ENCODE data around the gene ELF1. TPM values are rescaled to one million over a fixed set of nuclear protein-coding genes. Genes with fewer than 3 reads are reported as not detected.

ELF1 gene
- total and polyA plus RNA-seq, 2 of the 4 experiments (the other 2 are of a cell fraction), result 25.4 to 27.6 TPM

DNA sequence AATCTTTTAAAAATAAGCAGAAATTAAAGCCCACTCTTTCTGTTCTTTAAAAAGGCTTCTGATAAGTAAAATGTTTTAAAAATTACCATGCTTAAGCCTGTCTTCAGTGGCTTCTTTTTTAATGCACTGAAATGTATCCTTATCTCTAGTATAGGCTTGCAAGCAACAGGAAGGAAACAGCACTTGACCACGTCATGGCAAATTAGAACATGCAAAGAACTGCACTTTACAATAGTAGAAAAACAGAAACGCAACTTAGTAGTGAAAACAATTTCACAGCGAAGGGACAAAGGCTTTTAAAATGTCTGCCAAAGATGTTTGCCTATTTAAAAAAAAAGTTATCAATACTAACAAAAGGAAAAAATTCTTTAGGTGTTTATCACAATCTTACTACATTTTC lies 36.3 kb downstream of the ELF1 start:
- H2BK20ac ChIP-seq (ENCODE audit: low read depth, low read length), result no peak overlapping the region
- peaks cover 19% of the 10 kb centered on the region for H4K20me1 ChIP-seq (ENCODE audit: insufficient read depth, low read length)
- H3K4me3 ChIP-seq (ENCODE audit: insufficient read depth, low read depth, low read length), result no peak overlapping the region
- DNase-seq (peak; percentile 52), ATAC-seq (ENCODE audit: low read depth) (no peak)
- H4K91ac ChIP-seq (ENCODE audit: insufficient read depth, low read depth, low read length), result no peak overlapping the region
- no peak overlapping the region for H3K23ac ChIP-seq (ENCODE audit: low read depth, low read length)
- peaks cover 26 to 54% of the 10 kb centered on the region in 2 experiments for H3K79me1 ChIP-seq (ENCODE audit: low read depth in 1 of 2, low read length in 2 of 2)
- dilution Hi-C loops (cut with HindIII; ENCODE audit: low sequenced_read_pairs, unreplicated experiment), result no loop called here
- no peak overlapping the region for H2BK5ac ChIP-seq (ENCODE audit: low read depth, low read length, poor library complexity, severe bottlenecking)
- H3K56ac ChIP-seq (ENCODE audit: extremely low read depth, insufficient read depth, low read length), result no peak overlapping the region
- no peak overlapping the region for H3K18ac ChIP-seq (ENCODE audit: low read depth, low read length)
- H3K4me2 ChIP-seq (ENCODE audit: low read depth, low read length), result no peak overlapping the region
- H3K14ac ChIP-seq (replicated peaks; ENCODE audit: low read depth, low read length), result no peak overlapping the region
- TF ChIP-seq NFE2L2 (IDR thresholded peaks at IDR 0.05; ENCODE audit: low read depth, low read length), result no peak
- TF ChIP-seq CHD1 (IDR thresholded peaks at IDR 0.05; ENCODE audit: low read depth, low read length), result no peak
- no peak for TF ChIP-seq USF2 (IDR thresholded peaks at IDR 0.05; ENCODE audit: low read depth, low read length)
- TF ChIP-seq MAZ (IDR thresholded peaks at IDR 0.05; ENCODE audit: borderline replicate concordance, low read depth, low read length), result no peak
- intact Hi-C loops (cut with micrococcal nuclease), result no loop called here
- H4K8ac ChIP-seq (ENCODE audit: low read depth in 2 of 2, low read length in 2 of 2), result no peak overlapping the region
- no TSS peak for BruUV-seq (replicated peaks)
- peaks cover 5% of the 10 kb centered on the region; the same call in 1 of the 2 replicates for H3K36me3 ChIP-seq (ENCODE audit: control insufficient read depth, insufficient read depth, low read length)
- ChIA-PET CTCF (interaction anchor here (1.0 kb wide), 1 partner anchor 8 kb away, joined by 3 read pairs; no protein-coding TSS in a partner anchor), POLR2A (ENCODE audit: unreplicated experiment) (no interaction called here)
- H3K27me3 ChIP-seq (ENCODE audit: control insufficient read depth, insufficient read depth, low read length), result no peaks in the 10 kb centered on the region
- no peak overlapping the region for H3K27ac ChIP-seq (ENCODE audit: insufficient read depth, low read length)
- no peak overlapping the region for H3K9ac ChIP-seq (ENCODE audit: low read depth, low read length)
- no peak overlapping the region for H4K5ac ChIP-seq (ENCODE audit: low read depth, low read length)
- H2AK5ac ChIP-seq (ENCODE audit: low read depth, low read length), result no peak overlapping the region
- no CpG with 5 or more reads among the region's 3 CpGs for WGBS, 2 experiments (ENCODE audit: extremely low coverage in 2 of 2, insufficient read length in 1 of 2)
- peaks cover 3% of the 10 kb centered on the region for H3K9me1 ChIP-seq (ENCODE audit: insufficient read depth, low read length)
- no peaks in the 10 kb centered on the region for H3K9me3 ChIP-seq (ENCODE audit: control insufficient read depth, insufficient read depth, low read length)
- H2BK120ac ChIP-seq (ENCODE audit: low read depth, low read length), result no peak overlapping the region
- H2BK15ac ChIP-seq (ENCODE audit: low read depth, low read length), result no peak overlapping the region
- no peak overlapping the region for H2AK9ac ChIP-seq (replicated peaks; ENCODE audit: low read depth, low read length, poor library complexity)
- H3K4me1 ChIP-seq (ENCODE audit: control insufficient read depth, insufficient read depth, low read length), result peaks cover 5% of the 10 kb centered on the region; the same call in 1 of the 2 replicates
- no peak overlapping the region for H2AFZ ChIP-seq (replicated peaks; ENCODE audit: low read length, poor library complexity)
- in situ Hi-C loops (cut with MboI; ENCODE audit: low sequenced_read_pairs), result no loop called here
- no peak overlapping the region for H3K4ac ChIP-seq (ENCODE audit: low read depth, low read length)
